ENCODE data around the gene HIVEP3.
A peak's percentile ranks its signal among the peaks of the same experiment; 100 is the strongest.

Gene HIVEP3

GRCh38 chr1:41591891-41592290, 326.8 kb downstream of the HIVEP3 start:
- no peak for DNase-seq

- DNase-seq = no peak
These were observed 328.4 kb downstream of the HIVEP3 start for GRCh38 chr1:41590331-41590730.

- DNase-seq = no peak
These were observed 329.3 kb downstream of the HIVEP3 start for GRCh38 chr1:41589395-41589794.

GRCh38 chr1:41588334-41588875, 330.3 kb downstream of the HIVEP3 start:
- no peak for DNase-seq

- DNase-seq = no peak
These were observed 330.9 kb downstream of the HIVEP3 start for GRCh38 chr1:41587791-41588190.

- DNase-seq = no peak
These were observed 332.5 kb downstream of the HIVEP3 start for GRCh38 chr1:41586230-41586629.

- no peak for DNase-seq
These were observed 334.8 kb downstream of the HIVEP3 start for GRCh38 chr1:41583658-41584547.

GRCh38 chr1:41582851-41583657, 335.7 kb downstream of the HIVEP3 start:
- DNase-seq = no peak

- DNase-seq = no peak
These were observed 336.4 kb downstream of the HIVEP3 start for GRCh38 chr1:41582351-41582750.

- DNase-seq = no peak
These were observed 336.8 kb downstream of the HIVEP3 start for GRCh38 chr1:41582004-41582325.

GRCh38 chr1:41581216-41582003, 337.3 kb downstream of the HIVEP3 start:
- no peak for DNase-seq

- no peak for DNase-seq
These were observed 338.1 kb downstream of the HIVEP3 start for GRCh38 chr1:41580520-41581172.

GRCh38 chr1:41580021-41580420, 338.7 kb downstream of the HIVEP3 start:
- no peak for DNase-seq

GRCh38 chr1:41578712-41579335, 339.9 kb downstream of the HIVEP3 start:
- no peak for DNase-seq

GRCh38 chr1:41576620-41577019, 342.1 kb downstream of the HIVEP3 start:
- no peak for DNase-seq

- no peak for DNase-seq
These were observed 342.5 kb downstream of the HIVEP3 start for GRCh38 chr1:41576206-41576605.

GRCh38 chr1:41574842-41575241, 343.9 kb downstream of the HIVEP3 start:
- DNase-seq = no peak

- peak; percentile 72 for DNase-seq
These were observed 344.7 kb downstream of the HIVEP3 start for GRCh38 chr1:41573785-41574713.

- no peak for DNase-seq
These were observed 345.5 kb downstream of the HIVEP3 start for GRCh38 chr1:41573194-41573593.

GRCh38 chr1:41572224-41572623, 346.5 kb downstream of the HIVEP3 start:
- no peak for DNase-seq

- no peak for DNase-seq
These were observed 347.7 kb downstream of the HIVEP3 start for GRCh38 chr1:41571041-41571440.
